Karpas-422 (cell line): ENCODE measurements around the gene PRORP. TPM values are rescaled to one million over a fixed set of nuclear protein-coding genes. Genes with fewer than 3 reads are reported as not detected.

Experiments used
- DNase-seq: peaks from one replicate; pipeline ENCODE4 v3.0.0-alpha.2; 2015
- H2AFZ ChIP-seq: fragments of 200-600 bp; sonication (generic); 2 replicates; pipeline ENCODE4 v1.6.1; 2014; ENCODE audit warnings: antibody characterized with exemption, low read length, mixed read lengths
- H3K27ac ChIP-seq: fragments of 200-600 bp; sonication (generic); 2 replicates; pipeline ENCODE4 v1.5.1; 2014; ENCODE audit warnings: mild to moderate bottlenecking, low read length, moderate library complexity
- H3K27me3 ChIP-seq: fragments of 200-600 bp; sonication (generic); 2 replicates; pipeline ENCODE4 v1.6.1; 2014; ENCODE audit warnings: low read length, mixed read lengths
- H3K36me3 ChIP-seq: fragments of 200-600 bp; sonication (generic); 2 replicates; pipeline ENCODE4 v1.6.1; 2014; ENCODE audit warnings: low read length, mixed read lengths; ENCODE audit not compliant: insufficient read depth
- H3K4me1 ChIP-seq: fragments of 200-600 bp; sonication (generic); 2 replicates; pipeline ENCODE4 v1.6.1; 2014; ENCODE audit warnings: mild to moderate bottlenecking, low read length, mixed read lengths
- H3K4me2 ChIP-seq: fragments of 200-600 bp; sonication (generic); 2 replicates; pipeline ENCODE4 v1.6.1; 2014; ENCODE audit warnings: low read length, low read depth, mild to moderate bottlenecking; ENCODE audit not compliant: poor library complexity, severe bottlenecking
- H3K4me3 ChIP-seq: fragments of 200-600 bp; sonication (generic); 2 replicates; pipeline ENCODE4 v1.5.1; 2014; ENCODE audit warnings: mild to moderate bottlenecking, antibody characterized with exemption, low read length, mixed read lengths
- H3K79me2 ChIP-seq: fragments of 200-600 bp; sonication (generic); 2 replicates; pipeline ENCODE4 v1.6.1; 2014; ENCODE audit warnings: mild to moderate bottlenecking, low read length, mixed read lengths
- H3K9ac ChIP-seq: fragments of 200-600 bp; sonication (generic); 2 replicates; pipeline ENCODE4 v1.6.0; 2014; ENCODE audit warnings: low read length
- H3K9me2 ChIP-seq: fragments of 200-600 bp; sonication (generic), shearing (Covaris generic); replicated peaks from 2 replicates; pipeline ENCODE4 v1.6.0; 2014; ENCODE audit warnings: mild to moderate bottlenecking, low read length, moderate library complexity; ENCODE audit not compliant: insufficient read depth
- H3K9me3 ChIP-seq: fragments of 300-700, 200-600 bp; sonication (generic); 2 replicates; pipeline ENCODE4 v1.6.1; 2014; ENCODE audit warnings: low read length, mixed read lengths
- H4K20me1 ChIP-seq: fragments of 200-600 bp; sonication (generic); 2 replicates; pipeline ENCODE4 v1.6.1; 2014; ENCODE audit warnings: mild to moderate bottlenecking, antibody characterized with exemption, low read length, low read depth; ENCODE audit not compliant: insufficient read depth
- total RNA-seq: library from RNA; depleted of rRNA; stranded (reverse); fragments of >200 nt; shearing (Covaris generic); gene quantifications from 2 replicates; pipeline ENCODE4 v1.2.3, GENCODE V29; 2014; ENCODE audit warnings: low replicate concordance

Gene PRORP
- total RNA-seq, 1 experiment from 2014 or later, result 60.8 TPM

DNA sequence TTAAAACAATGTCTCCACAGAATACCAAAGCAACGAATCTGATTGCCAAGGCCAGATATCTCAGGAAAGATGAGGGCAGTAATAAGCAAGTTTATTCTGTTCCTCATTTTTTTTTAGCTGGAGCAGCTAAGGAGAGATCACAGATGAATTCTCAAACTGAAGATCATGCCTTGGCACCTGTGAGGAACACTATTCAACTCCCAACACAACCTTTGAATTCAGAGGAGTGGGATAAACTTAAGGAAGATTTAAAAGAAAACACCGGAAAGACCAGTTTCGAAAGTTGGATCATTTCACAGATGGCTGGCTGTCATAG lies 994 bp downstream of the PRORP start:
- H3K4me3 ChIP-seq, result peak overlapping the region; percentile 76
- H3K4me1 ChIP-seq, result peaks cover 33% of the 10 kb centered on the region
- peak overlapping the region; percentile 90 for H3K4me2 ChIP-seq
- peaks cover 10% of the 10 kb centered on the region for H3K36me3 ChIP-seq
- no peaks in the 10 kb centered on the region for H4K20me1 ChIP-seq
- H3K9me3 ChIP-seq, result no peaks in the 10 kb centered on the region
- DNase-seq, result peak; percentile 55
- peaks cover 77% of the 10 kb centered on the region for H3K79me2 ChIP-seq
- peak overlapping the region; percentile 80 for H3K9ac ChIP-seq
- H3K27ac ChIP-seq, result peak overlapping the region; percentile 86
- H3K27me3 ChIP-seq, result no peaks in the 10 kb centered on the region
- no peaks in the 10 kb centered on the region for H3K9me2 ChIP-seq
- peak overlapping the region; percentile 84 for H2AFZ ChIP-seq

DNA sequence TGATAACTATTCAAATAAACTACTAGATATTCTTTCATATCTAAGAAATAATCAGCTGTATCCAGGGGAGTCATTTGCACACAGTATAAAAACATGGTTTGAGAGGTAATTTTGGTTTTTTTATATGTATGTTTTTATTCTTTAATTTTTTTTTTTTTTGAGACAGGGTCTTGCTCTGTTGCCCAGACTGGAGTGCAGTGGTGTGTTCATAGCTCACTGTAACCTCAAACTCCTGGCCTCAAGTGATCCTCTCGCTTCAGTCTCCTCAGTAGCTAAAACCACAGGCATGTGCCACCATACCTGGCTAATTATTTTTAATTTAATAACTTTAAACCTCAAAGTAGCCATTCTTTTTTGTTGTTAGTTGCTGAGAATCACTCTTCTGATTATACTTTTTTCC lies 1.8 kb downstream of the PRORP start:
- Histone ChIP-seq H3K79me2 (peaks cover 84% of the 10 kb centered on the region), H3K36me3 (peaks cover 16% of the 10 kb centered on the region), H2AFZ (no peak overlapping the region), H3K27me3 (no peaks in the 10 kb centered on the region), H4K20me1 (no peaks in the 10 kb centered on the region), H3K9me2 (no peaks in the 10 kb centered on the region), H3K9ac (peak overlapping the region; percentile 80), H3K9me3 (no peaks in the 10 kb centered on the region), H3K4me2 (peak overlapping the region; percentile 90), H3K4me3 (peak overlapping the region; percentile 76), H3K27ac (no peak overlapping the region; the same call in 1 of the 2 replicates), H3K4me1 (peaks cover 33% of the 10 kb centered on the region)
- no peak for DNase-seq

DNA sequence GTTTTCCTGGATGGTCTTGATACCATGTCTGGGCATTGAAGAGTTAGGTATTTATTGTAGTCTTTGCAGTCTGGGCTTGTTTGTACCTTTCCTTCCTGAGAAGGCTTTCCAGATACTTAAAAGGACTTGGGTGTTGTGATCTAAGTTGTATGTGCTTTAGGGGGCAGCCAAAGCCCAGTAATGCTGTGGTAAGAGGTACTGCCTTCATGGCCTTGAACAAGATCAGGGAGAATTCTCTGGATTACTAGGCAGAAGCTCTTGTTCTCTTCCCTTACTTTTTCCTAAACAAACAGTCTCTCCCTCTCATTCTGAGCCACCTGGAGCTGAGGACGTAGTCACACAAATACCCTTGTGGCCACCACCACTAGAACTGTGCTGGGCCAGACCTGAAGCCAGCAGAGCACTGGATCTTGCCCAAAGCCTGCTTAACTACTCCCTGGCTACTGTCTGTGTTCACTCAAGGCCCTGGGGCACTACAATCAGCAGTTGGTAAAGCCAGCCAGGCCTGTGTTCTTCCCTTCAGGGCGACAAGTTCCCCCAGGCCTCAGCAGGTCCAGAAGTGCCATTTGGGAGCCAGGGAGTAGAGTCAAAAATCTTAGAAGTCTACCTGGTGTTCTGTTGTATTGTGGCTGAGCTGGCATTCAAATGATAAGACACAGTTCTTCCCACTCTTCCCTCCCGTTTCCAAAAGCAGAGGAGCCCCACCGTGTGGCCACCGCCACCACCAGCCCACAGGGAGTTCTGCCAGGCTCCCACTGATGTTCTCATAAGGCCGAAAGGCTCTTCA lies 11.4 kb downstream of the PRORP start:
- Histone ChIP-seq H3K9ac (no peak overlapping the region), H2AFZ (no peak overlapping the region), H4K20me1 (no peaks in the 10 kb centered on the region), H3K79me2 (peaks cover 88% of the 10 kb centered on the region), H3K9me2 (no peaks in the 10 kb centered on the region), H3K36me3 (peaks cover 60% of the 10 kb centered on the region), H3K4me1 (no peaks in the 10 kb centered on the region), H3K4me3 (no peak overlapping the region), H3K9me3 (peaks cover 9% of the 10 kb centered on the region), H3K27me3 (no peaks in the 10 kb centered on the region), H3K27ac (no peak overlapping the region), H3K4me2 (no peak overlapping the region)
- no peak for DNase-seq

DNA sequence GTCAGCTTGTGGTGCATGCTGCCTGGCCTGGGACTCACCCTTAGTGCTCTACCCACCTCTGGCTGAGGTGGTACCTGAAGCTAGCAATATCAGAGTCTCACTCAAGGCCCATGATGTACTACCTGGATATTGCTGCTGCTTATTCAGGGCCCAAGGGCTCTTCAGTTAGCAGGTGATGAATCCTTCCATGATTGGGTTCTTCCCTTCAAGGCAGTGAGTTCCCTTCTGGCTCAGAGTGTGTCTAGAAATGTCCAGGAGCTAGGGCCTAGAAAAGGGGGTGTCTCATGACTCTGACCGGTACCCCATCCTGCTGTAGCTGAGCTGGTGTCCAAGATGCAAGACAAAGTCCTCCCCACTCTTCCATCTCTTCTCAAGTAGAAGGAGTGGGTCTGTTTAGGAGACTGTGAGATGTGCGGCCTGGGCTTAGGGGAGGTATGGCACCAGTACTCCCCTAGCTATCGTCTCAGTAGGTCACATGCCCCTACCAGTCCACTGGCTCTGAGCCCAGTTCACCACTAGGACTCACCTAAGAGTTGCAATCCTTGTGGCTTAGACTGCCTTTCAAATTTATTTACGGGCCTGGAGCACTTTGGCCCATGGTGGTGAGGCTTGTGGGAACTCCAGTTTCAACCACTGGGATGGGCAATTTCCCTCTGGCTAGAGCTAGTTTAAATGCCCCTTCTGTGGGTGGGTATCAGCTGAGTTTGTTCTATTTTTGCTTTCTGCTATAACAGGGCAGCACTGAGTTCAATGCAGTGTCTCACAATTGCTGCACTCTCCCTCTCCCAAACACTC lies 12.2 kb downstream of the PRORP start:
- Histone ChIP-seq H3K4me2 (no peak overlapping the region), H3K9me2 (no peaks in the 10 kb centered on the region), H3K9me3 (peaks cover 9% of the 10 kb centered on the region), H3K79me2 (peaks cover 87% of the 10 kb centered on the region), H4K20me1 (no peaks in the 10 kb centered on the region), H3K4me3 (no peak overlapping the region), H3K9ac (no peak overlapping the region), H3K27me3 (no peaks in the 10 kb centered on the region), H3K36me3 (peaks cover 53% of the 10 kb centered on the region), H2AFZ (no peak overlapping the region), H3K4me1 (no peaks in the 10 kb centered on the region), H3K27ac (no peak overlapping the region)
- peak; percentile 40 for DNase-seq

DNA sequence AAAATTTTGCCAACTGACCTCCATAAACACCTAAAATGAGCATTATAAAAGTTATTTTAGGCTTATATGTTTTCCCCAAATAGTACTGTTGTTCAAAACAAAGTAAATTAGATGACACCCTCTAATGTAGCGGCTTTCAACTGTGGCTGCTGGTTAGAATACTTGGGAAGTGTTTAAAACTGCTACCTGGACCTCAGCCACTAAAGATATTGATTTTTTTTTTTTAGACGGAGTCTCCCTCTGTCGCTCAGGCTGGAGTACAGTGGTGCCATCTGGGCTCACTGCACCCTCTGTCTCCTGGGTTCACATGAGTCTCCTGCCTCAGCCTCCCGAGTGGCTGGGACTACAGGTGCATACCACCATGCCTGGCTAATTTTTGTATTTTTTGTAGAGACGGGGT lies 16.2 kb downstream of the PRORP start:
- Histone ChIP-seq H3K27me3 (no peaks in the 10 kb centered on the region), H3K27ac (no peak overlapping the region), H3K4me2 (no peak overlapping the region), H3K79me2 (peaks cover 76% of the 10 kb centered on the region), H3K4me1 (no peaks in the 10 kb centered on the region), H3K9me3 (no peaks in the 10 kb centered on the region), H3K9me2 (no peaks in the 10 kb centered on the region), H3K9ac (no peak overlapping the region), H4K20me1 (no peaks in the 10 kb centered on the region), H3K36me3 (peaks cover 17% of the 10 kb centered on the region), H2AFZ (no peak overlapping the region), H3K4me3 (no peak overlapping the region)
- no peak for DNase-seq

DNA sequence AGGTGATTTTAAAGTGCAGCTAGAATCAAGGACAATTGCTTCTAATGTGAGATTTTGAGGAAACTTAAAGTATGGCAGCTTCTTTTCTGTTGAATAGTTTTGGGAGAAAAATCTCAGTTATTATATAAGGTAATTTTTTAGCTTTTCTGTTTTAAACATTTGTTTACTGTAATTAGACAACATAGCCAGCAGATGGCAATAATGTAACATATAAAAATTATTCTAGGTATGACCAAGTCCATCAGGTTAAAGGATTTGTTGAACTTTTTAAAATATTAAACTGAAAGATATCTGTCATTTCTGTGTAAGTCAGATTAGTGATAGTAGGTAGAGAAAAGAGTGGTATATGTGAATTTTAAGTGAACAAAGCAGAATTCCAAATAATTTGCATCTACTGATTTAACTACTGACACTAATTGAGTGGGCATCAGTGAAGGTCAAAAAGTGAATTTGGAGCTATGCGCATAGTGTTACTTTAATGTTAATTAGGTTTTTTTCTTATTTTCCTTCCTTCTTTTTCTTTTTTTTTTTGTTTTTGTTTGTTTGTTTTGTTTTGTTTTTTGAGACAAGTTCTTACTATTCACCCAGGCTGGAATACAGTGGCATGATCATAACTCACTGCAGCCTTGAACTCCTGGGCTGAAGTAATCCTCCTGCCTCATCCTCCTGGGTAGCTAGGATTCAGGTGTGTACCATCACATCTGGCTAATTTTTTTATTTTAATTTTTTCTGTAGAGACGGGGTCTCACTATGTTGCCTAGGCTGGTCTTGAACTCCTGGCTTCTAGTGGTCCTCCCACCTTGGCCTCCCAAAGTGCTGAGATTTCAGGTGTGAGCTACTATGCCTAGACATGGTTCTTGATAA lies 18.6 kb downstream of the PRORP start:
- Histone ChIP-seq H2AFZ (no peak overlapping the region), H3K27me3 (no peaks in the 10 kb centered on the region), H3K36me3 (peaks cover 6% of the 10 kb centered on the region; the same call in 1 of the 2 replicates), H3K9me2 (no peaks in the 10 kb centered on the region), H3K9me3 (no peaks in the 10 kb centered on the region), H3K4me1 (peaks cover 9% of the 10 kb centered on the region), H3K27ac (no peak overlapping the region), H4K20me1 (no peaks in the 10 kb centered on the region), H3K4me3 (no peak overlapping the region), H3K9ac (no peak overlapping the region), H3K79me2 (peaks cover 68% of the 10 kb centered on the region), H3K4me2 (no peak overlapping the region)
- DNase-seq, result peak; percentile 81

DNA sequence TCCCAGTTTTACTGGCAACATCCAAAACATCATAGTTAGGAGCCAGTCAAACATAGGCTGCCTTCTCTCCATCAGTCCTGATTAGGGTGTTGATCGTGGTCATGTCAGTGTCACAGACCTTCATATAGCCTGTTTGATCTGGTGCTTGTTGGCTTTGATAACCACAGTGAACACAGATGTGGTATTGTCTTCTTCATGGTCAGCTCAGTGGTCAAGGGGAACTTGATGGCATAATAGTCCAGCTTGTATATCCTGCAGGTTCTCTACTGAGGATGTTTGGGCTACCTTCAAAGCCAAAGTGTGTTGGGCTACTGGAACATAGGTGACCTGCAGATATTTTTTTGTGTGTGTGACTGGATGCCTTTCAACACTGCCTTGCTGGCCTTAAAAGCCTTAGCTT lies 21.7 kb downstream of the PRORP start:
- no peaks in the 10 kb centered on the region for H3K9me3 ChIP-seq
- H3K9ac ChIP-seq, result peak overlapping the region; percentile 21
- H3K27ac ChIP-seq, result peak overlapping the region; percentile 5; the same call in 1 of the 2 replicates
- DNase-seq, result no peak
- no peaks in the 10 kb centered on the region for H3K27me3 ChIP-seq
- H3K4me1 ChIP-seq, result peaks cover 9% of the 10 kb centered on the region
- peaks cover 69% of the 10 kb centered on the region for H3K79me2 ChIP-seq
- peaks cover 3% of the 10 kb centered on the region; the same call in 1 of the 2 replicates for H3K36me3 ChIP-seq
- no peaks in the 10 kb centered on the region for H3K9me2 ChIP-seq
- peak overlapping the region; percentile 23 for H3K4me2 ChIP-seq
- no peaks in the 10 kb centered on the region for H4K20me1 ChIP-seq
- H3K4me3 ChIP-seq, result no peak overlapping the region
- no peak overlapping the region for H2AFZ ChIP-seq
